CD4-positive, alpha-beta T cell treated with Interleukin-15 for 4 hours (primary cell): ENCODE measurements around the gene TRIM77.
"Not testable (repeated sequence)": the region's sequence is repeated elsewhere in the genome, so short reads cannot be mapped to it uniquely, and the experiment has no call there.

Experiments
- DNase-seq: peaks from one replicate; pipeline ENCODE4 v3.0.0-alpha.2; 2020; ENCODE audit warnings: low spot score

Gene TRIM77

GRCh38 chr11:89709999-89710398, at the start of gene TRIM77:
Gene TRIM77 (plus strand): TSS chr11:89710299. CDS start chr11:89710299, 0 bp downstream.
- DNase-seq = not testable (repeated sequence)

GRCh38 chr11:89667001-89667400, 43.1 kb upstream of the TRIM77 start:
- no peak for DNase-seq

- not testable (repeated sequence) for DNase-seq
These were observed 41.9 kb upstream of the TRIM77 start for GRCh38 chr11:89668158-89668557.

- not testable (repeated sequence) for DNase-seq
These were observed 40.5 kb upstream of the TRIM77 start for GRCh38 chr11:89669586-89669985.

- not testable (repeated sequence) for DNase-seq
These were observed 40.0 kb upstream of the TRIM77 start for GRCh38 chr11:89669993-89670669.

- not testable (repeated sequence) for DNase-seq
These were observed 37.6 kb upstream of the TRIM77 start for GRCh38 chr11:89672547-89672946.

GRCh38 chr11:89673380-89673779, 36.7 kb upstream of the TRIM77 start:
- DNase-seq = not testable (repeated sequence)

- DNase-seq = not testable (repeated sequence)
These were observed 34.7 kb upstream of the TRIM77 start for GRCh38 chr11:89675383-89675782.

GRCh38 chr11:89675948-89676347, 34.2 kb upstream of the TRIM77 start:
- DNase-seq = not testable (repeated sequence)

GRCh38 chr11:89707080-89707479, 3.0 kb upstream of the TRIM77 start:
- not testable (repeated sequence) for DNase-seq

GRCh38 chr11:89724866-89725498, 14.9 kb downstream of the TRIM77 start:
- DNase-seq = not testable (repeated sequence)

GRCh38 chr11:89730215-89730614, 20.1 kb downstream of the TRIM77 start:
- DNase-seq = not testable (repeated sequence)

GRCh38 chr11:89736566-89736965, 26.5 kb downstream of the TRIM77 start:
- no peak for DNase-seq

GRCh38 chr11:89737116-89737515, 27.0 kb downstream of the TRIM77 start:
- DNase-seq = no peak

- DNase-seq = not testable (repeated sequence)
These were observed 31.3 kb downstream of the TRIM77 start for GRCh38 chr11:89741406-89741805.

- DNase-seq = not testable (repeated sequence)
These were observed 34.1 kb downstream of the TRIM77 start for GRCh38 chr11:89744158-89744557.

- DNase-seq = not testable (repeated sequence)
These were observed 40.7 kb downstream of the TRIM77 start for GRCh38 chr11:89750822-89751221.
